Right forelimb (tissue), 1 donor: ENCODE data around the gene SURF2.
"Not testable (repeated sequence)": the region's sequence is repeated elsewhere in the genome, so short reads cannot be mapped to it uniquely, and the experiment has no call there.

Experiments used
- DNase-seq: peaks from one replicate; pipeline ENCODE4 v3.0.0-alpha.2; 2018

SURF2 gene

GRCh38 chr9:133379153-133380086, 23.1 kb downstream of the SURF2 start:
- DNase-seq = no peak

- DNase-seq = no peak
Measured at GRCh38 chr9:133380734-133381133, 24.4 kb downstream of the SURF2 start.

GRCh38 chr9:133382507-133383141, 26.3 kb downstream of the SURF2 start:
- DNase-seq = no peak

GRCh38 chr9:133383438-133383837, 27.1 kb downstream of the SURF2 start:
- DNase-seq = no peak

GRCh38 chr9:133384736-133385321, 28.5 kb downstream of the SURF2 start:
- DNase-seq = no peak

- no peak for DNase-seq
Measured at GRCh38 chr9:133385452-133385851, 29.1 kb downstream of the SURF2 start.

- DNase-seq = no peak
Measured at GRCh38 chr9:133386338-133386737, 30.0 kb downstream of the SURF2 start.

- no peak for DNase-seq
Measured at GRCh38 chr9:133387680-133388079, 31.3 kb downstream of the SURF2 start.

GRCh38 chr9:133389025-133389557, 32.7 kb downstream of the SURF2 start:
- no peak for DNase-seq

- no peak for DNase-seq
Measured at GRCh38 chr9:133389562-133389961, 33.2 kb downstream of the SURF2 start.

GRCh38 chr9:133390713-133391112, 34.4 kb downstream of the SURF2 start:
- no peak for DNase-seq

GRCh38 chr9:133391449-133391848, 35.1 kb downstream of the SURF2 start:
- DNase-seq = not testable (repeated sequence)

- DNase-seq = not testable (repeated sequence)
Measured at GRCh38 chr9:133392308-133392707, 36.0 kb downstream of the SURF2 start.

GRCh38 chr9:133393399-133393798, 37.0 kb downstream of the SURF2 start:
- DNase-seq = no peak

- DNase-seq = no peak
Measured at GRCh38 chr9:133394687-133395271, 38.4 kb downstream of the SURF2 start.

GRCh38 chr9:133396952-133397351, 40.6 kb downstream of the SURF2 start:
- DNase-seq = no peak

GRCh38 chr9:133397370-133397769, 41.0 kb downstream of the SURF2 start:
- DNase-seq = no peak

- no peak for DNase-seq
Measured at GRCh38 chr9:133397895-133398294, 41.5 kb downstream of the SURF2 start.

- DNase-seq = no peak
Measured at GRCh38 chr9:133400292-133400691, 43.9 kb downstream of the SURF2 start.

- DNase-seq = no peak
Measured at GRCh38 chr9:133401588-133401987, 45.2 kb downstream of the SURF2 start.

GRCh38 chr9:133402689-133403088, 46.3 kb downstream of the SURF2 start:
- no peak for DNase-seq

- no peak for DNase-seq
Measured at GRCh38 chr9:133403766-133404453, 47.6 kb downstream of the SURF2 start.
